A549 (cell line): ENCODE results near the gene RILPL1.

Experiments
- BHLHE40 ChIP-seq: IDR thresholded peaks from 2 replicates; pipeline ENCODE4 v1.6.1; 2012; ENCODE audit warnings: low read depth, low read length, inconsistent platforms
- EHF ChIP-seq: fragments of 250-450 bp; sonication (Bioruptor Pico); IDR thresholded peaks from 2 replicates; pipeline ENCODE4 v1.5.0; 2020; ENCODE audit warnings: mild to moderate bottlenecking
- ESRRA ChIP-seq: fragments of 150-350 bp; IDR thresholded peaks from 2 replicates; pipeline ENCODE4 v1.6.1; 2014; ENCODE audit warnings: mild to moderate bottlenecking, low read length, borderline replicate concordance
- HDAC2 ChIP-seq: fragments of 200-600 bp; sonication (generic); IDR thresholded peaks from 2 replicates; pipeline ENCODE4 v1.6.1; 2016
- KDM1A ChIP-seq: fragments of 200-600 bp; sonication (generic); IDR thresholded peaks from 2 replicates; pipeline ENCODE4 v1.6.1; 2016; ENCODE audit warnings: low read depth, mild to moderate bottlenecking
- PHF8 ChIP-seq: fragments of 200-600 bp; sonication (generic); IDR thresholded peaks from 2 replicates; pipeline ENCODE4 v1.6.1; 2016; ENCODE audit warnings: low read depth, mild to moderate bottlenecking, antibody characterized with exemption, moderate library complexity, borderline replicate concordance
- POLR2A ChIP-seq: IDR thresholded peaks from 2 replicates; pipeline ENCODE4 v1.6.1; 2012; ENCODE audit warnings: mild to moderate bottlenecking, low read length
- POLR2AphosphoS2 ChIP-seq: conservative IDR thresholded peaks from 2 replicates; pipeline ENCODE4 v1.6.1; 2012; ENCODE audit warnings: low read length, improper control_type of control experiment, inconsistent platforms
- RAD21 ChIP-seq, 2 experiments: fragments of >200 bp in 1 of 2; sonication (Bioruptor Twin) in 1 of 2; formaldehyde crosslinking in 1 of 2; IDR thresholded peaks in 1 of 2; conservative IDR thresholded peaks in 1 of 2; 2 replicates in 1 of 2; 3 replicates in 1 of 2; pipeline ENCODE4 v1.6.1; 2012 to 2018; ENCODE audit warnings: inconsistent platforms in 1 of 2
- SREBF2 ChIP-seq: fragments of 450-650 bp; IDR thresholded peaks from 2 replicates; pipeline ENCODE4 v1.6.1; 2014; ENCODE audit warnings: mild to moderate bottlenecking, moderate library complexity
- ZSCAN20 ChIP-seq: fragments of 250-450 bp; sonication (Bioruptor Pico); IDR thresholded peaks from 2 replicates; pipeline ENCODE4 v1.8.0; 2022; ENCODE audit warnings: mild to moderate bottlenecking, moderate library complexity
- TF ChIP-seq, protein P1 (sequence below): fragments of >200 bp; sonication (Bioruptor Twin); formaldehyde crosslinking; IDR thresholded peaks from 3 replicates; pipeline ENCODE4 v1.5.1; 2016
- TF ChIP-seq, protein P2 (sequence below): IDR thresholded peaks from 2 replicates; pipeline ENCODE4 v1.6.1; 2012
- TF ChIP-seq, protein P3 (sequence below): fragments of 200-600 bp; sonication (generic); IDR thresholded peaks from 2 replicates; pipeline ENCODE4 v1.6.1; 2016; ENCODE audit warnings: antibody characterized with exemption, mild to moderate bottlenecking, moderate library complexity

DNA sequence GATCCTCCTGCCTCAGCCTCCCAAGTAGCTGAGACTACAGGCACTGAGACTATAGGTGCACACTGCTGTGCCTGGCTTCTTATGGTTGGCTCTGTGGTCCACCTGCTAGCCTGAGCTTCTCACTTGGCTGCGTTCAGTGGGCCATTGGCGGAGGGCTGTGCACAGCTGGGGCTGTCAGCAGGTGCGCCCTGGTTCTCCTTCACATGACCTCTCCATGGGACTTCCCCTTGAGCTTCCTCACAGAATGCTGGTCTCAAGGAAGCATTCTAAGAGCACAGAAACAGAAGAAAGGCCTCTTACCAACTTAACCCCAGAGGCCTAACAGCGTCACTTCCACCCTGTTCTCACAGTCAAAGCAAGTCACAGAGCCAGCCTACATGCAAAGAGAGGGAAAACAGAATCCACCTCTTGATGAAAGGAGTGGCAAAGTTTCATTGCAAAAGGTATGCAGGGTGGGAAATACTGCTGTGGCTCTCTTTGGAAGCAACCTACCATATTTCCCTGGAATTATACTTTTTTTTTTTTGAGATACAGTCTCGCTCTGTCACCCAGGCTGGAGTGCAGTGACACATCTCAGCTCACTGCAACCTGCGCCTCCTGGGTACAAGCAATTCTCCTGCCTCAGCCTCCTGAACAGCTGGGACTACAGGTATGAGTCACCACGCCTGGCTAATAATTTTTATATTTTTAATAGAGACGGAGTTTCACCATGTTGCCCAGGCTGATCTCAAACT lies 106.3 kb downstream of the RILPL1 start:
- no peak for TF ChIP-seq POLR2A
- TF ChIP-seq, protein P1, sequence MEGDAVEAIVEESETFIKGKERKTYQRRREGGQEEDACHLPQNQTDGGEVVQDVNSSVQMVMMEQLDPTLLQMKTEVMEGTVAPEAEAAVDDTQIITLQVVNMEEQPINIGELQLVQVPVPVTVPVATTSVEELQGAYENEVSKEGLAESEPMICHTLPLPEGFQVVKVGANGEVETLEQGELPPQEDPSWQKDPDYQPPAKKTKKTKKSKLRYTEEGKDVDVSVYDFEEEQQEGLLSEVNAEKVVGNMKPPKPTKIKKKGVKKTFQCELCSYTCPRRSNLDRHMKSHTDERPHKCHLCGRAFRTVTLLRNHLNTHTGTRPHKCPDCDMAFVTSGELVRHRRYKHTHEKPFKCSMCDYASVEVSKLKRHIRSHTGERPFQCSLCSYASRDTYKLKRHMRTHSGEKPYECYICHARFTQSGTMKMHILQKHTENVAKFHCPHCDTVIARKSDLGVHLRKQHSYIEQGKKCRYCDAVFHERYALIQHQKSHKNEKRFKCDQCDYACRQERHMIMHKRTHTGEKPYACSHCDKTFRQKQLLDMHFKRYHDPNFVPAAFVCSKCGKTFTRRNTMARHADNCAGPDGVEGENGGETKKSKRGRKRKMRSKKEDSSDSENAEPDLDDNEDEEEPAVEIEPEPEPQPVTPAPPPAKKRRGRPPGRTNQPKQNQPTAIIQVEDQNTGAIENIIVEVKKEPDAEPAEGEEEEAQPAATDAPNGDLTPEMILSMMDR = no peak
- TF ChIP-seq BHLHE40 = no peak
- TF ChIP-seq HDAC2 = no peak
- TF ChIP-seq PHF8 = no peak
- no peak for TF ChIP-seq POLR2AphosphoS2
- TF ChIP-seq KDM1A = no peak
- TF ChIP-seq ZSCAN20 (CRISPR knock-in tag) = no peak
- TF ChIP-seq, protein P2, sequence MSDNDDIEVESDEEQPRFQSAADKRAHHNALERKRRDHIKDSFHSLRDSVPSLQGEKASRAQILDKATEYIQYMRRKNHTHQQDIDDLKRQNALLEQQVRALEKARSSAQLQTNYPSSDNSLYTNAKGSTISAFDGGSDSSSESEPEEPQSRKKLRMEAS = no peak
- no peak for TF ChIP-seq SREBF2
- no peak for TF ChIP-seq ESRRA
- no peak for TF ChIP-seq RAD21 (conservative IDR thresholded peaks at IDR 0.05 in 1 of 2, IDR thresholded peaks at IDR 0.05 in 1 of 2)
- TF ChIP-seq EHF (CRISPR knock-in tag) = no peak
- TF ChIP-seq, protein P3, sequence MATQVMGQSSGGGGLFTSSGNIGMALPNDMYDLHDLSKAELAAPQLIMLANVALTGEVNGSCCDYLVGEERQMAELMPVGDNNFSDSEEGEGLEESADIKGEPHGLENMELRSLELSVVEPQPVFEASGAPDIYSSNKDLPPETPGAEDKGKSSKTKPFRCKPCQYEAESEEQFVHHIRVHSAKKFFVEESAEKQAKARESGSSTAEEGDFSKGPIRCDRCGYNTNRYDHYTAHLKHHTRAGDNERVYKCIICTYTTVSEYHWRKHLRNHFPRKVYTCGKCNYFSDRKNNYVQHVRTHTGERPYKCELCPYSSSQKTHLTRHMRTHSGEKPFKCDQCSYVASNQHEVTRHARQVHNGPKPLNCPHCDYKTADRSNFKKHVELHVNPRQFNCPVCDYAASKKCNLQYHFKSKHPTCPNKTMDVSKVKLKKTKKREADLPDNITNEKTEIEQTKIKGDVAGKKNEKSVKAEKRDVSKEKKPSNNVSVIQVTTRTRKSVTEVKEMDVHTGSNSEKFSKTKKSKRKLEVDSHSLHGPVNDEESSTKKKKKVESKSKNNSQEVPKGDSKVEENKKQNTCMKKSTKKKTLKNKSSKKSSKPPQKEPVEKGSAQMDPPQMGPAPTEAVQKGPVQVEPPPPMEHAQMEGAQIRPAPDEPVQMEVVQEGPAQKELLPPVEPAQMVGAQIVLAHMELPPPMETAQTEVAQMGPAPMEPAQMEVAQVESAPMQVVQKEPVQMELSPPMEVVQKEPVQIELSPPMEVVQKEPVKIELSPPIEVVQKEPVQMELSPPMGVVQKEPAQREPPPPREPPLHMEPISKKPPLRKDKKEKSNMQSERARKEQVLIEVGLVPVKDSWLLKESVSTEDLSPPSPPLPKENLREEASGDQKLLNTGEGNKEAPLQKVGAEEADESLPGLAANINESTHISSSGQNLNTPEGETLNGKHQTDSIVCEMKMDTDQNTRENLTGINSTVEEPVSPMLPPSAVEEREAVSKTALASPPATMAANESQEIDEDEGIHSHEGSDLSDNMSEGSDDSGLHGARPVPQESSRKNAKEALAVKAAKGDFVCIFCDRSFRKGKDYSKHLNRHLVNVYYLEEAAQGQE = no peak
